Neutrophil (primary cell): Measurements from ENCODE around the gene EMILIN1.

ENCODE experiments used
- H3K27ac ChIP-seq: fragments of 200-600 bp; sonication (generic); 2 replicates; pipeline ENCODE4 v1.5.1; 2016; ENCODE audit warnings: mild to moderate bottlenecking, moderate library complexity
- H3K27me3 ChIP-seq: fragments of 200-600 bp; sonication (generic); 2 replicates; pipeline ENCODE4 v1.6.0; 2016; ENCODE audit warnings: mild to moderate bottlenecking
- H3K36me3 ChIP-seq: fragments of 200-600 bp; sonication (generic); 2 replicates; pipeline ENCODE4 v1.5.1; 2017
- H3K4me1 ChIP-seq, 2 experiments: fragments of 200-600 bp in 1 of 2; sonication (generic) in 1 of 2; 1 replicate in 1 of 2; 2 replicates in 1 of 2; pipeline versions ENCODE4 v1.5.1 to v1.6.1; 2013 to 2016; ENCODE audit warnings: low read depth in 1 of 2, low read length in 1 of 2, mild to moderate bottlenecking in 1 of 2, moderate library complexity in 1 of 2; ENCODE audit not compliant: control insufficient read depth in 1 of 2, insufficient read depth in 1 of 2
- H3K4me3 ChIP-seq, 2 experiments: fragments of 200-600 bp in 1 of 2; sonication (generic) in 1 of 2; 1 replicate in 1 of 2; 2 replicates in 1 of 2; pipeline ENCODE4 v1.5.1; 2013 to 2016; ENCODE audit warnings: low read depth in 1 of 2, low read length in 1 of 2, mild to moderate bottlenecking in 1 of 2, moderate library complexity in 1 of 2
- H3K9me3 ChIP-seq: fragments of 200-600 bp; sonication (generic); 2 replicates; pipeline ENCODE4 v1.5.1; 2016
- TF ChIP-seq, protein P1 (sequence below): fragments of 200-600 bp; sonication (generic); IDR thresholded peaks from 2 replicates; pipeline ENCODE4 v1.5.1; 2016; ENCODE audit warnings: antibody characterized with exemption

Gene EMILIN1

DNA sequence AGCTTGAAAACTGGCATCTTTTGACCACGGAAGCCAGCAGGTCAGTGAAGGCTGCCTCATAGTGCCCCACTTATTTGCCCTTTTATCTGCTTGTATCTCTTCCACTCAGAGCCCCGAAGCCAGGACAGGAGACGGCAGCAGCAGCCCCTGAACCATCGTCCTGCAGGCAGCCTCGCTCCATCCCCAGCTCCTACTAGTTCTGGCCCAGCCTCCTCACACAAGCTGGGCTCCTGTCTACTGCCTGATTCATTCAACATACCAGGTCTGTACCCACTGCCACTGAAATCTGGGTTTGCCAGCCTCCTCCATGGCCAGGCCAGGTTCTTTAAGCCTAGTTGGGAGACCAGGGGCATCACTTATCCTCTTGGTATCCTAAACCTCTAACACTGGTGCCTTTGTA, 11.0 kb upstream of the EMILIN1 start:
- H3K9me3 ChIP-seq: no peaks in the 10 kb centered on the region
- no peak overlapping the region for H3K27ac ChIP-seq
- H3K4me1 ChIP-seq: peaks cover 22 to 25% of the 10 kb centered on the region in 2 experiments
- no peaks in the 10 kb centered on the region for H3K27me3 ChIP-seq
- TF ChIP-seq, protein P1, sequence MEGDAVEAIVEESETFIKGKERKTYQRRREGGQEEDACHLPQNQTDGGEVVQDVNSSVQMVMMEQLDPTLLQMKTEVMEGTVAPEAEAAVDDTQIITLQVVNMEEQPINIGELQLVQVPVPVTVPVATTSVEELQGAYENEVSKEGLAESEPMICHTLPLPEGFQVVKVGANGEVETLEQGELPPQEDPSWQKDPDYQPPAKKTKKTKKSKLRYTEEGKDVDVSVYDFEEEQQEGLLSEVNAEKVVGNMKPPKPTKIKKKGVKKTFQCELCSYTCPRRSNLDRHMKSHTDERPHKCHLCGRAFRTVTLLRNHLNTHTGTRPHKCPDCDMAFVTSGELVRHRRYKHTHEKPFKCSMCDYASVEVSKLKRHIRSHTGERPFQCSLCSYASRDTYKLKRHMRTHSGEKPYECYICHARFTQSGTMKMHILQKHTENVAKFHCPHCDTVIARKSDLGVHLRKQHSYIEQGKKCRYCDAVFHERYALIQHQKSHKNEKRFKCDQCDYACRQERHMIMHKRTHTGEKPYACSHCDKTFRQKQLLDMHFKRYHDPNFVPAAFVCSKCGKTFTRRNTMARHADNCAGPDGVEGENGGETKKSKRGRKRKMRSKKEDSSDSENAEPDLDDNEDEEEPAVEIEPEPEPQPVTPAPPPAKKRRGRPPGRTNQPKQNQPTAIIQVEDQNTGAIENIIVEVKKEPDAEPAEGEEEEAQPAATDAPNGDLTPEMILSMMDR: no peak
- H3K4me3 ChIP-seq: no peak overlapping the region
- peaks cover 53% of the 10 kb centered on the region for H3K36me3 ChIP-seq

DNA sequence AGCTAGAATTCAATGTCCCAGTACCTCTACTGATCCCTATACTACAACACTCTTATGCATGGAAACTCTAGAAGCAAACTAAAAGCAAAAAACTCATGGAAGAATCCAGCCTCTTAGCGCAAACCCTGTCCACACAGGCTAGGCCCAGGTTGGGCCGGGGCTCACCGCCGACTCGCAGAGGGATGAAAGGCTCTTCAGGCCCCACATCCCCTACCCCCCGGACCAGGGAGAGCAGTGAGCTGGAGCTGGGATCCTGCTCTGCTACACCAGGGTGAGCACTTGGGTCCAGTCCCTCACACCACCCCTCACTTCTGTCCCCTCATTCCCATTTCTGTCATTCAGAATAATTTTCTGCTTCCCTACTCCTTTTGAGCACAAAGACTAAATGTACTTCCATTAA, 9.0 kb upstream of the EMILIN1 start:
- H3K27ac ChIP-seq: no peak overlapping the region
- H3K27me3 ChIP-seq: no peaks in the 10 kb centered on the region

DNA sequence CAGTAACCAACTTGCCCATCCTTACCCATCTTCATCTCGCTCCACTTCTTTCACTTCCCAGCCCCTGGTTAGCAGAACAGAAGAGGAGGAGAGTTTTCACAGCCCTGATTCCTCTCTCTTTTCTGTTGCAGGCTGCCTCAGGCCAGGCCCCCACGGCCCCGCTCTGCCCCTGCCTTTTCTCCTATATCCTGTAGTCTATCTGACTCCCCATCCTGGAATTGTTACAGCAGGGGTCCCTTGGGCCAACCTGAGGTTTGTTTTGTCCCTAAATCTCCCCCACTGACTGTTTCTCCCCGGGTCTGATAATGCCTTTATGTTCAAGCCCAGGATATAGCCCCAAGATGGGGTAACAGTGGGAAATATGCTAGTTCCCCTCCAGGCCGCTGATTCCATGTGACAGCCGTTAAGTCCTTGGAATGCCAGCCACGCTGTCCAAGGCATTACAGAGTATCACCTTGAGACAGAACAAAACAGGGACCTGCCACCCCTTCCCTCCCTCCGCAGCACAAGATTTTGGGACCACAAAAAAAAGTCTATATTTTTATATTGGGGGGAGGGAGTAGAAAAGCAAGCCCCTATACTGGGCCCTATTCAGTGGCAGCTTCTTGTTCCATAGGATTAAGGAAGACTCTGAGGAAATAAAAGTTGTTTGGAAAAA, 8.3 kb upstream of the EMILIN1 start:
- peak overlapping the region; percentile 85 for H3K27ac ChIP-seq
- H3K9me3 ChIP-seq: no peaks in the 10 kb centered on the region
- H3K4me1 ChIP-seq: peaks cover 43 to 49% of the 10 kb centered on the region in 2 experiments
- TF ChIP-seq, protein P1: no peak
- peak overlapping the region; percentile 97 to 98 for H3K4me3 ChIP-seq
- peaks cover 41% of the 10 kb centered on the region for H3K36me3 ChIP-seq
- H3K27me3 ChIP-seq: no peaks in the 10 kb centered on the region

More for the DNA sequence above, 9.0 kb upstream of the EMILIN1 start:
- TF ChIP-seq, protein P1: no peak
- Histone ChIP-seq H3K4me3 (no peak overlapping the region), H3K36me3 (peaks cover 45% of the 10 kb centered on the region), H3K4me1 (peaks cover 36 to 42% of the 10 kb centered on the region in 2 experiments), H3K9me3 (no peaks in the 10 kb centered on the region)

DNA sequence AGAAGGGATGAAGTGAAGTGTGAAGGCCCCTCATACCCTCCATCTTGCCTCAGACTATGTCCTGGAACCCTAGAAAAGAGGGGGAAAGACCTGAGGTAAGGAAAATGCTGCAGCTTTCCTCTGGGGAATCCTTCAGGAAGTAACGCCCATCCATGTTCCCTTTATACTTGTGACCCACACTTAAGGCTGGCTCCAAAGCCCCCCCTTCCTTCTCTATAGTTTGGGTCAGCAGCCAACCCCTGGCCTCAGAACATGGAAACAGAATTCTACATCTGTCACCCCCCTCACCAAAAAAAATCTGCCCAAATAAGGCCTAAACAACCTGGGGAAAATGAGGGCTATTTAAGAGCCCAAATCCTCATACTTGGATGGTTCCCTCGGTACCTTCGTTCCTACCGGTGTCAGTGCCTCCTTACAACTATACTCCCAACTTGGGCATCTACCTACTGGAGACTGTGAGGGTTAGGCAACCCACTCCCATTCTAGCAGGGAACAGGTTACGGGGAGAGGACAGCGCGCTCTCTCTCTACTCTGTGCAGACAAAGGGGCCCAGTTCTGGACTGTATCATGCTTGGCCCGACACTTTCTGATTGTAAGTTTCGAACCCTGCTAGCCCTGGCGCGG, 7.7 kb upstream of the EMILIN1 start:
- no peaks in the 10 kb centered on the region for H3K27me3 ChIP-seq
- TF ChIP-seq, protein P1: no peak
- H3K4me3 ChIP-seq: peak overlapping the region; percentile 97 to 98
- H3K27ac ChIP-seq: peak overlapping the region; percentile 85
- no peaks in the 10 kb centered on the region for H3K9me3 ChIP-seq
- H3K4me1 ChIP-seq: peaks cover 50 to 55% of the 10 kb centered on the region in 2 experiments
- H3K36me3 ChIP-seq: peaks cover 34% of the 10 kb centered on the region

DNA sequence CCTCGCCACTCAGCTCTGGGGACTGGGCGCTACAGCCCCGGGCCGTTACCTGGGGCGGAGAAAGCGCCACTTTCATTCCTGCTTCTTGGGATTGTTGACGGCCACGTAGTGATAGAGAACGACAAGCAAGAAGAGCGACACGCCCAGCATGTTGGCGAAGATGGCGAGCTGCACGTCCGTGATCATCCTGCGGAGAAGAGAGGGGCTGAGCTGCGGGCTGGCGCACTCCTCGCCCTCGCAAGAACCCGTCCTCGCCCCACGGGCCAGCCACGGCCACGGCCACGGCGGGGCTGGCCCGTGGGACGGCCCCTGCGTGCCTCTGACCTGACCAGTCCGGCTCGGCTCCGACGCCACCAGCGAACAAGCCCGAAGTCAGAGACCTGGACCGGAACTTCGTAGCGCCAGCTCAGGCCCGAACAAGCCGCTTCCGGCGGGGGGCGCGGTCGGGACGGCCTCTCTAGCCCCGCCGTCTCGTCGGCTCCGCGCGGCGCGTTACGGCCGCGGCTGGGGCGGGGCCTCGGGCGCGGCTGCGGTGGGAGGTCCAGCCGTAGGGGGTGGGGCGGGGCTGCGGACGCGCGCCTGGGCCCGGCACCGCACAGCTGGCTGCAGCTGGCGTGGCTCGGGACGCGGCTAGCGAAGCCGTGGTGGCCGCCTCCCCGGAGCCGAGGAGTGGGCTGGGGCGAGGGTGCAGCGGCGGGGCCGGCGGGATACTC, 7.0 kb upstream of the EMILIN1 start, which contains the start of gene OST4:
OST4 (minus strand) TSS at position 378 of the 713 bp plus-strand sequence.
- Histone ChIP-seq H3K27ac (peak within 1 kb of the TSS; percentile 85), H3K4me1 (peaks cover 54 to 62% of the 10 kb centered on the region in 2 experiments), H3K9me3 (no peaks in the 10 kb centered on the region), H3K27me3 (no peaks in the 10 kb centered on the region), H3K36me3 (peaks cover 31% of the 10 kb centered on the region), H3K4me3 (peak within 1 kb of the TSS; percentile 97 to 98)
- TF ChIP-seq, protein P1: no peak
